Measurements from ENCODE around the gene RBPJ.

The RBPJ gene

DNA sequence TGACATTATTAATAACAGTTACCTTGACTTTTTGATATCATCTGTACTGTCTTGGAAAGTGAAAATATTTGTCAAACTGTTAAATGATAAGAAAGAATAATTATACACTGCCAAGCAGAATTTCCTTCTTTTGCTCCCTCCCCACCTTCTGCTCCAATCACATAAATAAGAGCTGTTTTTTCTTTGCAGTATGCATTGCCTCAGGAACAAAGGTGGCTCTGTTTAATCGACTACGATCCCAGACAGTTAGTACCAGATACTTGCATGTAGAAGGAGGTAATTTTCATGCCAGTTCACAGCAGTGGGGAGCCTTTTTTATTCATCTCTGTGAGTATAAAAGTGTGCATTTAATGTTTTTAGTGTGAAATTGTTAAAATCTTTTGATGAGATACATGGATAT is 103.3 kb downstream of the RBPJ start:
- DNase-seq, result no peak

- no peak for DNase-seq
Observed at GRCh38 chr4:26424838-26425237, 104.0 kb downstream of the RBPJ start.

DNA sequence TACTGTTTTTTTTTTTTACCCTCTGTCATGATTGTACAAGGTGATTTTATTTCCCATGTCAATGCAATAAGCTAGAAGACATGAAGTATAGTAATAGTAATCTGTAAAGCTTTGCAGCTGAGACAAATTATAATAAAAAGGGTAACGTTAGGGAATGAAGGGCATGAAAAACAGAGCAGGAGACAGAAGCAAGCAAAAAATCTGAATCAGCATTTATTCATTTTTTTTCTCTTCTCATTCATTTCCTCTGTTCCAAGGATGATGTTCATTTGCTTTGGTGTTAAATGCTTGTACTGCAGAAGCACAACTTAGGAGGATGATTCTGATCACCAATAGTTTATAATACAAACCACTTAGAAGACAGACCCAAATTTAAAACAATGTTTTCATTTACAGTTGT is 105.1 kb downstream of the RBPJ start:
- DNase-seq, result no peak

DNA sequence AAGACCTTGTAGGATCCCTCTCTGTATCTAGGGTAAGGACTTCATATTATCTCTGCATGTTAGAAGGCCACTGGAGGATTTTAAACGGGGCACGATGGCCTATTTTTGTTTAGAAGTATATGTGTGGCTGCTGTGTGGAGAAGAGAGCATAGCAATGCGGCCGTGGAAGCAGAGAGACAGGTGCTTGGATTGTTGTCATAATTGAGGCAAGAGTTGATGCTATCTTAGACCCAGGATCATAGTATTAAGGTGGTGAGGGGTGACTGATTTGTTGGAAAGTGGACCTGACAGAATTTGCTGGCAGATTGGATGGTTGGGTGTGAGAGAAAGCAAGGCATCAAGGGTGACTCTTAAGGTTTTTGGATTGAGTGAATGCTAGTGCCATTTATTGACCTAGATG is 106.1 kb downstream of the RBPJ start:
- no peak for DNase-seq

GRCh38 chr4:26429910-26430309 is 109.1 kb downstream of the RBPJ start:
- DNase-seq, result no peak

- DNase-seq, result no peak
Observed at GRCh38 chr4:26431461-26432180, 110.8 kb downstream of the RBPJ start.

DNA sequence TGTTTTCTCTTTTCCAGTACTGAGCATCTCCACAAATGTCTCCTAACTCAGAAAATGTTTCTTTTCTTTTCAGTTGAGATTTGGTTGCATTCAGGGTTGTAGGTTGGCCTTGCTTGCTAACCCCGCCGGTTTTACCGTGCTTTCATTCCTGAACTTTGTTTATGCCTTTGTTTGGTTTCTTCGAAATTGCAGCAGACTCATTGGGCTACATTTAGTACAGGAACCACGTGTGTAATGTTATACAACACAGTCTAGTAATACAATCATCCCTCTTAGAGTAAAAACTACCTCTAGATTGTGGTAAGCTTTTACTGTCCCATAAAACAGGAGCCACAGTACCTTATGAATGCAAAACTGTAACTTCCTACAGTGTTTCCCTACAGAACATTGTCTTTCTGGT is 111.6 kb downstream of the RBPJ start:
- DNase-seq, result no peak

- DNase-seq, result no peak
Observed at GRCh38 chr4:26433556-26433955, 112.7 kb downstream of the RBPJ start.

DNA sequence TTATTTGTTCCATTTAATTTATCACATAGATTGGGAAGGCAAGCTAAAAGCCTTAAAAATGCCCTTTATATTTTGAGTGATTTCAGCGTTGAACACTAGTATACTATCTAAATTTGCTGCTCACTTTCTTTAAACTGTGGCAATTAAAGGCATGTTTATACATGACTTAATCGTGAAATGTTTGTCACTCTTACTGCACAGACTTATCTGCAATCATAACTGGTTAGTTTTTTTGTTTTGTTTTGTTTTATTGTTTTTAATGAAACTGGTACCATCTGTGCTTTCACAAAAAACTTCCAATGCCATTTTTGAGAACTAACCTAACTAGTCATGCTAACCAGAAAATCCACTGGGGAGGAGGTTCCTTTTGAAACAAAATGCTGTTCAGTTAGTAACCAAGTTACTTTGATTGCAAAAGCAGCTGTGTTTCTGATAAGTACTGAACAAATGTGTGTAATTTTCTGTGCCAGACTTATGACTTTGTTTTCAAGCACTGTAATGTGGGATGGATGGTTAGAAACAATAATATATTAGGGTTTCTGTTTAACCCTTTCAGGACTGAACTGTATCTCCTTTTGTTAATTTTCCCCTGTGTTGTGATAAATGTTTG is 113.3 kb downstream of the RBPJ start:
- no peak for DNase-seq

- no peak for DNase-seq
Observed at GRCh38 chr4:26441102-26441501, 120.3 kb downstream of the RBPJ start.

DNA sequence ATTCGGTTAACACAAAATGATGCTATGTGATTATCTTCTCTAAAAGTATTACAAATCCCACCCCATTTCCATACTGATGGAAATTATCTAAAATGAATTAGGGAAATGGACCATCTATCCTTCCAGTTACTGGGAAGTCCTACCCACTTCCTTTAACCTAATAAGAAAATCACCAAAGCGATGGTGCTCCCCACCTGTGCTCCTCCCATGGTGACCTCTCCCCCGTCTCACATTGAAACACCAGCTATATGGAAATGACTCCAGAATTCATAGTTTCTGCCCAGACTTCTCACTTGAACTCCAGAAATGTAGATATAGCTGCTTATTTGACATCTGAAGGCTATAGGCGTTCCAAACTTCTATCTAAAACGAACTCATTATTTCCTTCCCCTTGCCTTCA is 121.0 kb downstream of the RBPJ start:
- DNase-seq, result no peak

DNA sequence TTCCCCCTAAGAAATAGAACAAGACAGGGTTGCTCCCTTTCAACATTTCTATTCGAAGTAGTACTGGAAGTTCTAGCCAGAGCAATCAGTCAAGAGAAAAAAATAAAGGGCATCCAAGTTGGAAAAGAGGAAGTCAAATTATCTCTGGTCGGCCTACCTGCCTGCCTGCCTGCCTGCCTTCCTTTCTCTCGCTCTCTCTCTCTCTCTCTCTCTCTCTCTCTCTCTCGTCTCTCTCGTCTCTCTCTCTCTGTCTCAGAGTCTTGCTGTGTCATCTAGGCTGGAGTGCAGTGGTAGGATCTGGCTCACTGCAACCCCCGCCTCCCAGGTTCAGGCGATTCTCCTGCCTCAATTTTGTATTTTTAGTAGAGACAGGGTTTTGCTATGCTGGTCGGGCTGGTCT is 126.6 kb downstream of the RBPJ start:
- DNase-seq, result no peak

DNA sequence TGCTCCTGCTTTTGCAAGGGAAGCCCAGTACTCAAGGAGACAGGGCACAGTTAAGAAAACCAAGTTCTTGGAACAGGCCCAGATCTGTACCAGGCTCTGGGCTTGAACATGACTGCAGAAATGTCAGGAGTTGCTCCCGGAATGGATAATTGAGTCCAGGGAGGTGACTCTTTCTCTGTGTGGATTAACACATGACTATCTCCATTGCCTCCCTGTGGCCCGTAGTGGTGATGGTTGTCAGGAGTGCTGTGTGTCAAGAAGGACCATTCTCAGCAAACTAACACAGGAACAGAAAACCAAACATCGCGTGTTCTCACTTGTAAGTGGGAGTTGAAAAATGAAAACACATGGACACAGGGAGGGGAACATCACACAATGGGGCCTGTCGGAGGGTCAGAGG is 129.6 kb downstream of the RBPJ start:
- no peak for DNase-seq

DNA sequence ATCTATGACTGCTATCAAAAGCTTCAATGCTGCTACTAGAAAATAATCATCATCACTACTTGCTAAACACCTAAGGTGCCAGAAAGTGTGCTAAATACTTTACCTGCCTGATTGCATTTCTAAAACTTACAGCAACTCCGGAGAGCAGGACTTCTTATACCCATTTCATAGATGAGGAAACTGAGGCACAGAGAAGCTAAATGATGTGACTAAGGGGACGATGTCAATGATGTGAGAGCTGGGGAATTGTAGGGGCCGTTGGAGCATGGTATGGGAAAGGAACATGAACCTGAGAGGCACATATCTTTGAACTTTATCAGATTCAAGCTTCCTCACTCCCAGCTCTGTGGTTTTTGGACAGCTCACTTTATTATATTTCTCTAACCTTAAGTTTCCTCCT is 130.8 kb downstream of the RBPJ start:
- DNase-seq, result no peak

- no peak for DNase-seq
Observed at GRCh38 chr4:26452565-26453531, 132.0 kb downstream of the RBPJ start.

DNA sequence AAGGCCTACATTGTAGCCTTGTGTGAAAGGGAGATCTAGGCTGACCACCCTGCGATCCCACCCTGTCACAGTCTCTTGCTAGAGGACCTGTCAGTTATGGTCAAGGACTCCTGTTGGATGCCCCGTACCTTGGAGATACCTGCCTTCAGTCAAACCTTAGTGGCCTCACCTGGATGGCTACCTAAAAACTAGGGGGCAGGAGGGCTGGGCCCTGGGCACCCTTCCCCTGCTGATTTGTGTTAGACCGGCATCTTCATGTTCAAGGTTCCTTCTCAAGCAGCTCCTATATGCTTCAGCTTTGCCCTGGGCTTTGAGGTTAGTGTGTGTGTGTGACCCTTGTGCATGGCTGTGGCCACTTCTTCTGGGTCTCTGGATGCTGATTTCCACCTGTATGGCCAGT is 134.1 kb downstream of the RBPJ start:
- no peak for DNase-seq

DNA sequence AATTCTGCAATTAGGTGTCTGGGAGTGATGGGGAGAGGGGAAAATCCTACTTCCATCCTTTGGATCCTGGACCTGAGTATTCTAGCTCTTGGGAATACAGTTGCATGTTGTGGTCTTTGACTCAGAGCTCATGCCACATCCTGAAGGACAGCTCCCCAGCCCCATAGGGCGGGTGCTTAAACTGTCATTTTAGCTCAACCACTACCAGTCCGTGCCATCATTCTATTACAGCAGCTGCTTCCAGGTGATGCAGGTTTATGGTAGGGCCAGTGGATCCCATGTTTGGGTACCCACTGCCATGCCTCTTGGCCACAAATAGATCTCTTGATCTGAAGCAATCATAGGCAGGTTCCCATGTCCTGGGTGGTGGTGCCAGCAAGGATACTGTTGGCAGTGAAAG is 134.8 kb downstream of the RBPJ start:
- DNase-seq, result no peak

DNA sequence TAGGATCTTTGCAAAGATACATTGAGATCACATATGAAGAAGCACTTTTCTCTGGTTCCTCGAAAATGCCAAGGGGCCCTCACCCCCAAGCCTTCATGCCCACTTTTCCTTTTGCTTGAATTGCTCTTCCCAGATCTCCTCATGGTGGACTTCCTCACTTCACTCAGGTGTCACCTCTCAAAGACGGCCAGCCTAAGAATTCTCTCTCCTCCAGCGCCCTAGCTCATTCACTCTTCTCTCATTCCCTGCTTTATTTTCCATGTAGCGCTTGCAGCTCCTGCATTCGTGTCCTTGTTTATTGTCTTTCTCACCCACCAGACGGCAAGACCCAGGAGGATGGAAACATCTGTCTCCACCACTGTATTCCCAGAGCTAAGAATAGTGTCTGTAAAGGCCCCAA is 136.6 kb downstream of the RBPJ start:
- no peak for DNase-seq

DNA sequence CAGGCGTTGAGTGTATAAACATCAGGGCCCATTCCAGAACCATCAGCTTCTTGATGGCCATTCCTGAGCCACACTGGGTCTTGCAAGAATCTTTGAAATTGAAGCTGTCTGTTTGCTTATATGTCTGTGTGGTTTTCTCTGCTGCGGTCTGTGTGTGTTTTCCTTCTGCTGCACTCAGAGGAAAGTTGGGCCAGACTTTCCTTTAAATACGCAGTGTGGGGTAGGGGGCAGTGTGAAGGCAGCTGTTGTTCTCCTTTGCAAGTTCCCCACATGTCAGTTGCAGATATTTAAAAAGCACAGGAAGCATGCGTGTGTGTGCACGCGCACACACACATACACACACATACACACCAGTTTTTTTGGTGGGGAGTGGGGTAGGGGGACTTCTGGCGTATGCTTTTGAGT is 137.3 kb downstream of the RBPJ start:
- no peak for DNase-seq

DNA sequence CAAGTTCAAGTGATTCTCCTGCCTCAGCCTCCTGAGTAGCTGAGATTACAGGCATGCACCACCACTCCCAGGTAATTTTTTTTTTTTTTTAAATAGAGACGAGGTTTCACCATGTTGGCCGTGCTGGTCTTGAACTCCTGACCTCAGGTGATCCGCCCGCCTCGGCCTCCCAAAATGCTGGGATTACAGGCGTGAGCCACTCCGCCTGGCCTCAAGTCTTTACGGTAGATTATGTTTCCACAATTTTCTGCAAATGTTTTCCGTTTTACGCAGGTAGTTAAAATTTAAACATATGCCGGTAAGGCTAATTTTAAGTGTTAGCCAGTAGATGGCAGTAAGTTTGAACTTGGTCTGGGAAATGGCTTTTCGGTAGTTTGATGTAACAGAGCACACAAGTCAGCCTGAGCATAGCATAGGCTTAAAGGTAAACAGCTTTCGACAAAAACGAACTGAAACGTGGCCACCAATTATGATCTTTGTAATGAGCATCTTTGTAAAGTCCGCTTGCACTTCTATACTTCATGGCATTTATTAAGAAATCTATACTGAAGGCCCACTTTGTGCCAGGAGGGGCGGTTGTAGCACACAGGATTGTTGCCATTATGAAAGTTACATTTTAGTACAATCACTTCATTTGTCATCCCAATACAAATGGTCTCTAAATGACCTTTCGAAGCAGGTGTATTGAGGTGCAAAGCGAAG is 138.4 kb downstream of the RBPJ start:
- no peak for DNase-seq

DNA sequence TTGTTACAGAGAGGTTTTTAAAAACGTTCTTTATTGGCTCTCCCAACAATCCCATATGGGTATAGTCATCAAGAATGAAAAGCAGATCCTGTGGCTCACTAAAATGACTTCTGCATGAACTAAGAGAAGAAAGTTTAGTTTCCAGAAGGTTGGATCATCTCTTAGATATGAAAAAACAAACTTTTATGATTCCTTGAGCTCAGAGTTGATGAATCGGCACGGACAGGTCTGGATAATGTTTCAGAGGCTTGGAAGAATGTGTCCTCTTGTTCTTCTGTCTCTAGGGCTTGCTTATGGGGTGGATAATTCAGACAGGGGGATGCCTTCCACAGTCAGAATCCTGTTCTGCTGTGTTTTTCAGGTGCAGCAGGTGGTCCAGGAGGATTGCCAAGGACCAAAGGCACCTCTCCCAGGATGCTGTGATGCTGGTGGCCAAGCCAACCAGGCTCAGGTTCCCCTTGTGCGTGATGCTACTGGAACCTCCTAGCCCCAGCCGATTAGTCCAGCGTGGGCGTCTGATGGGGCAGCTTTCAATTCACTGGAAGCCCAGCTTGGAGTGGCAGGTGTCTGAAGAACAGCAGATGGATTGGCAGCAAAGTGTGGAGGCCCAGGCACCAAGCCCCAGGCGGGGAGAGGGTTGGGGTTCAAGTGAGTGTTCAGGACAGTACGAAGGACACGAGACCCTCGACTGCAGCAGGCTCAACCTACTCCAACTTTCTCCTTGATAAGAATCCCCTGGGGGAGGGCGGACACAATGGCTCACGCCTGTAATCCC is 139.1 kb downstream of the RBPJ start:
- DNase-seq, result no peak

GRCh38 chr4:26462874-26463273 is 142.1 kb downstream of the RBPJ start:
- no peak for DNase-seq

All from activated gamma-delta T cell (primary cell).